Panc1 (cell line): Measurements from ENCODE around the gene NOS2. TPM values are rescaled to one million over a fixed set of nuclear protein-coding genes. Genes with fewer than 3 reads are reported as not detected.

Experiments used
- ATAC-seq: fragments of 200-7000 bp; cut with Tn5 transposase; 2 replicates; pipeline ENCODE4 v1.9.1; 2020; ENCODE audit warnings: mild to moderate bottlenecking, moderate library complexity
- BruUV-seq: library from RNA; stranded (reverse); fragments of 400-500 nt; replicated peaks from 2 replicates; lab custom pipeline; 2021; lab: Mats Ljungman, UMichigan
- CTCF ChIA-PET: fragments of 300-600 bp; sonication (Branson Sonifier 250); formaldehyde crosslinking; loops from one replicate; lab custom pipeline; 2022; ENCODE audit warnings: antibody characterized with exemption; lab: Charles Lee
- POLR2A ChIA-PET: fragments of 300-600 bp; sonication (Branson Sonifier 250); formaldehyde crosslinking; loops from one replicate; lab custom pipeline; 2022; ENCODE audit warnings: antibody characterized with exemption; lab: Charles Lee
- DNase-seq: peaks from one replicate; pipeline ENCODE4 v3.0.0-alpha.2; 2010; ENCODE audit warnings: low read depth, low spot score
- H3K27ac ChIP-seq: 2 replicates; pipeline ENCODE4 v1.5.1; 2011; ENCODE audit warnings: mild to moderate bottlenecking, low read length, inconsistent platforms
- H3K27me3 ChIP-seq: fragments of 200-500 bp; sonication (Bioruptor generic); 2 replicates; pipeline ENCODE4 v1.6.0; 2014; ENCODE audit warnings: low read length, inconsistent platforms; ENCODE audit not compliant: control insufficient read depth, insufficient read depth
- H3K36me3 ChIP-seq: fragments of 200-500 bp; sonication (Bioruptor generic); 2 replicates; pipeline ENCODE4 v1.5.1; 2014; ENCODE audit warnings: inconsistent platforms, mild to moderate bottlenecking, low read length, moderate library complexity; ENCODE audit not compliant: control insufficient read depth, insufficient read depth
- H3K4me1 ChIP-seq: 2 replicates; pipeline ENCODE4 v1.5.1; 2011; ENCODE audit warnings: inconsistent platforms, mild to moderate bottlenecking, low read length, moderate library complexity; ENCODE audit not compliant: control insufficient read depth, insufficient read depth
- H3K4me3 ChIP-seq, 2 experiments: 2 replicates each; pipeline ENCODE4 v1.5.1; 2011 to 2012; ENCODE audit warnings: low read depth in 2 of 2, low read length in 2 of 2, mild to moderate bottlenecking in 2 of 2, inconsistent platforms in 1 of 2, moderate library complexity in 1 of 2
- H3K9me3 ChIP-seq: fragments of 200-500 bp; sonication (Bioruptor generic); 2 replicates; pipeline ENCODE4 v1.5.1; 2014; ENCODE audit warnings: low read depth, mild to moderate bottlenecking, inconsistent platforms, low read length, moderate library complexity; ENCODE audit not compliant: control insufficient read depth, insufficient read depth
- CTCF ChIP-seq: fragments of 450-650 bp; IDR thresholded peaks from 2 replicates; pipeline ENCODE4 v1.5.1; 2017; ENCODE audit warnings: mild to moderate bottlenecking
- POLR2AphosphoS5 ChIP-seq: IDR thresholded peaks from 2 replicates; pipeline ENCODE4 v1.6.1; 2012; ENCODE audit warnings: mild to moderate bottlenecking, low read depth, low read length, moderate library complexity
- REST ChIP-seq, 2 experiments: IDR thresholded peaks; 2 replicates each; pipeline ENCODE4 v1.6.1; 2011 to 2012; ENCODE audit warnings: low read depth in 2 of 2, control low read depth in 1 of 2, low read length in 1 of 2, mild to moderate bottlenecking in 1 of 2, moderate library complexity in 1 of 2; ENCODE audit not compliant: insufficient read depth in 1 of 2
- SIN3A ChIP-seq: IDR thresholded peaks from 2 replicates; pipeline ENCODE4 v1.6.1; 2012; ENCODE audit warnings: low read depth, mild to moderate bottlenecking, low read length, moderate library complexity, borderline replicate concordance; ENCODE audit not compliant: insufficient read depth
- TCF7L2 ChIP-seq: IDR thresholded peaks from 2 replicates; pipeline ENCODE4 v1.6.1; 2011; ENCODE audit warnings: mild to moderate bottlenecking, low read depth, low read length, inconsistent platforms
- in situ Hi-C: cut with HindIII; loops from 2 replicates; pipeline ENCODE4 v1.10.0; 2016; ENCODE audit warnings: low sequenced_read_pairs, low pct_unique_long_range_greater_than_20kb
- intact Hi-C: fragments of 100-400 bp; cut with micrococcal nuclease; formaldehyde crosslinking; loops from one replicate; pipeline ENCODE4 v1.10.0; 2022; ENCODE audit not compliant: unreplicated experiment
- total RNA-seq: library from RNA; stranded (reverse); gene quantifications from one replicate; pipeline ENCODE4 v1.2.1, GENCODE V29; 2021; ENCODE audit not compliant: unreplicated experiment

Gene NOS2
- total RNA-seq, 1 experiment from 2014 or later, result 0.08 TPM

DNA sequence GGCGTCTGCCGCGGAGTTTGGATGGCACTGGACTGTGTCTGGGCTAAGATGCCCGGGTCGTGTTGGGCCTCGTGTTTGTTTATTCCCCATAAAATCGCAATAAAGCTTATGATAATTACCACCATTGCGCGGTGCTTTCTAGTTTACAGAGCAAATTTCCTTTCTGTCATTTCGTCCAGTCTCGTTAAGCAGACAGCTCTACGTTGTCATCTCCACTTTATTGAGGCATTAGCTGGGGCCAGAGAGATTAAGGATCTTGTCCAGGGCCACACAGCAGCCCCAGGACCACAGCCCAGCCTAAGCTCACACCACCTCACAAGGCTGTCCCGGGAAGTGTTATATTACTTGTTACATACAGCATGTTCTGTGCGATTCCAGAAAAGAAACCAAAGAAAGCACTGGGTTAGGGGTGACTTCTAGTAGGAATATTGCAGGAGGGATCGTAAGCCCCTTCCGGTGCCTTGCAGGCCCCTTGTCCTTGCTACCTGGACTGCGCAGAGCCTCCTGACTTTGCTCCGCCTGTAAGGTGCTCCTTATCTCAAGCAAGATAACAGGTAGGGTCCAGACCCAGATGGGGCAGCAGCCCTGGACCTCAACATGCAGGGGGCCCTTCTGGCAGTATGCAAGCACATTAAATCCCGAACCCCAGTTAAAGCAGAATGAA, 6.3 kb downstream of the NOS2 start:
- ChIA-PET POLR2A (no interaction called here), CTCF (interaction anchor here (1.8 kb wide), 1 partner anchor 11 kb away, joined by 5 read pairs; no protein-coding TSS in a partner anchor)
- no peaks in the 10 kb centered on the region for H3K36me3 ChIP-seq
- no TSS peak for BruUV-seq
- H3K27me3 ChIP-seq, result peaks cover 19% of the 10 kb centered on the region
- TF ChIP-seq SIN3A, result no peak
- no peak for TF ChIP-seq CTCF
- no peak for TF ChIP-seq REST (IDR thresholded peaks at IDR 0.05; ENCODE audit: insufficient read depth in 1 of 2, low read depth in 2 of 2, low read length in 1 of 2)
- TF ChIP-seq TCF7L2, result no peak
- no peak for TF ChIP-seq POLR2AphosphoS5
- peak overlapping the region; percentile 32 to 42 for H3K4me3 ChIP-seq
- no peaks in the 10 kb centered on the region for H3K9me3 ChIP-seq
- intact Hi-C loops, result loop anchor here (10.0 kb wide), 1 partner anchor 51 kb away; no protein-coding TSS in a partner anchor
- no peak overlapping the region for H3K27ac ChIP-seq
- in situ Hi-C loops, result no loop called here
- peaks cover 4% of the 10 kb centered on the region; the same call in 1 of the 2 replicates for H3K4me1 ChIP-seq
- ATAC-seq, result peak; percentile 61
- no peak for DNase-seq

DNA sequence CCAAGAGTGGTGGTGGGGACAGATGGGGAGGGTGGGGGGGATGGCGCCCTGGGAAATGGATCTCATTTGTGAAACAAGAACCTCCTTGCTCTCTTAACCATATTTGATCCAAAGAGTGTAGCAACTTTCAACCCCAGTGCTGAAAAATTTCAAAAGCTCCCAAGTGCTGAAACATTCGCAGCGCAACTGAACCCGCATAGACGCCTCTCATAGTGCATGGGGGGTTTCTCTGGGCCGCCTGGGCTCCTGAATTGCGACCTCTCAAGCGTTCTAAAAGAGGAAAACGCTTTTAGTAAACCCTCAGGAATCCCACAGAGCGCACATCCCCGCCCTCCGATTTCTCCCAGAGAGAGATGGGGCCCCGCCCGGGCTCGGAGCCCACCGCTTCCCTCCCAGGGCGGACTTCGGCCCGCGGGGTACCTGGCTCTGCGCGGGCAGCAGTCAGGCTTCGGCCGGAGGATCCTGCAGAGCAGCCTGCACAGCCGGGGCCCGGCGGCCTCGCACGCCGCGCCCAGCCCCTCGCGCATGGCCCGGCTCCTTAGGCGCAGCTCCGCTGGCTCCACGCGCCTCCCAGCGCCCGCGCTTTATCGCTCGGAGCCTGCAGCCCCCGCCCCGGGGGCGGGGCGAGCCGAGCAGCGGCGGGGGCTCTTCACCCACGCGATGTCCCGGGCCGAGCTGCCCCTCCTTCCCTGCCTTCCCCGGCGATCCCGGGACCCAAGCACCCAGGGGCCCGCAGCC, 7.0 kb downstream of the NOS2 start:
- CTCF ChIA-PET, result interaction anchor here (0.7 to 1.8 kb wide), 3 partner anchors 12 to 87 kb away, joined by 3 to 5 read pairs (median 3); no protein-coding TSS in a partner anchor
- peak; percentile 67 for ATAC-seq
- intact Hi-C loops, result loop anchor here (10.0 kb wide), 1 partner anchor 51 kb away; no protein-coding TSS in a partner anchor

More for the DNA sequence above, 7.0 kb downstream of the NOS2 start:
- in situ Hi-C loops, result no loop called here
- Histone ChIP-seq H3K4me3 (peak overlapping the region; percentile 32 to 42), H3K36me3 (no peaks in the 10 kb centered on the region), H3K4me1 (peaks cover 4% of the 10 kb centered on the region; the same call in 1 of the 2 replicates), H3K27me3 (peaks cover 19% of the 10 kb centered on the region), H3K9me3 (no peaks in the 10 kb centered on the region), H3K27ac (no peak overlapping the region)
- POLR2A ChIA-PET, result no interaction called here
- BruUV-seq, result no TSS peak
- TF ChIP-seq POLR2AphosphoS5 (no peak), REST (IDR thresholded peaks at IDR 0.05; ENCODE audit: insufficient read depth in 1 of 2, low read depth in 2 of 2, low read length in 1 of 2) (no peak), CTCF (no peak), TCF7L2 (no peak), SIN3A (no peak)
- no peak for DNase-seq
